ENCODE data around the gene ARRB2. TPM values are rescaled to one million over a fixed set of nuclear protein-coding genes. Genes with fewer than 3 reads are reported as not detected.
"Not testable (repeated sequence)": the region's sequence is repeated elsewhere in the genome, so short reads cannot be mapped to it uniquely, and the experiment has no call there.

ARRB2 gene
- total RNA-seq, 2 experiments from 2014 or later, result 372 to 378 TPM

- Mint-ChIP-seq H3K9me3 (peaks cover 4% of the 10 kb centered on the region), H3K4me1 (peaks cover 68% of the 10 kb centered on the region), H3K4me3 (peak overlapping the region; percentile 75), H3K27me3 (no peaks in the 10 kb centered on the region), H3K36me3 (ENCODE audit: low read depth) (peaks cover 15% of the 10 kb centered on the region), H3K27ac (peak overlapping the region; percentile 41)
- CTCF ChIA-PET, result no interaction called here
- no peak for DNase-seq
- POLR2A ChIA-PET, result interaction anchor here (0.7 kb wide), 1 partner anchor 241 kb away, joined by 3 read pairs; no protein-coding TSS in a partner anchor
These were observed 4.3 kb upstream of the ARRB2 start for GRCh38 chr17:4706121-4706520.

GRCh38 chr17:4708436-4708835 lies 2.0 kb upstream of the ARRB2 start:
- ChIA-PET CTCF (interaction anchor here (1.8 to 2.9 kb wide), 3 partner anchors 82 to 201 kb away, joined by 6 to 22 read pairs (median 18); no protein-coding TSS in a partner anchor), POLR2A (interaction anchor here (0.7 to 9.8 kb wide), 7 partner anchors 12 to 546 kb away, joined by 3 to 105 read pairs (median 3); partner anchors contain the start of genes MED11, PFN1, RNF167 and SLC25A11)
- no peaks in the 10 kb centered on the region for H3K27me3 Mint-ChIP-seq
- H3K27ac Mint-ChIP-seq, result peak overlapping the region; percentile 82
- peaks cover 27% of the 10 kb centered on the region for H3K36me3 Mint-ChIP-seq (ENCODE audit: low read depth)
- H3K4me1 Mint-ChIP-seq, result peaks cover 64% of the 10 kb centered on the region
- H3K4me3 Mint-ChIP-seq, result peak overlapping the region; percentile 65
- DNase-seq, result peak; percentile 78
- H3K9me3 Mint-ChIP-seq, result peaks cover 4% of the 10 kb centered on the region

GRCh38 chr17:4710693-4711634 lies 532 bp downstream of the ARRB2 start:
- H3K36me3 Mint-ChIP-seq (ENCODE audit: low read depth), result peaks cover 43% of the 10 kb centered on the region
- ChIA-PET CTCF (interaction anchor here (0.6 to 2.9 kb wide), 26 partner anchors 10 to 539 kb away, joined by 3 to 22 read pairs (median 4); partner anchors contain the start of genes C17orf107, CHRNE, GLTPD2 and MED11), POLR2A (interaction anchor here (0.7 to 9.8 kb wide), 18 partner anchors 8 to 237 kb away, joined by 3 to 105 read pairs (median 5); partner anchors contain the start of genes C17orf107, CXCL16, MED11 and PFN1)
- H3K27me3 Mint-ChIP-seq, result no peaks in the 10 kb centered on the region
- peaks cover 4% of the 10 kb centered on the region for H3K9me3 Mint-ChIP-seq
- peak overlapping the region; percentile 98 for H3K27ac Mint-ChIP-seq
- H3K4me3 Mint-ChIP-seq, result peak overlapping the region; percentile 93
- peak; percentile 70 for DNase-seq
- peaks cover 66% of the 10 kb centered on the region for H3K4me1 Mint-ChIP-seq

- Mint-ChIP-seq H3K4me1 (peaks cover 64% of the 10 kb centered on the region), H3K4me3 (peak overlapping the region; percentile 93), H3K27me3 (no peaks in the 10 kb centered on the region), H3K27ac (peak overlapping the region; percentile 98), H3K9me3 (peaks cover 4% of the 10 kb centered on the region), H3K36me3 (ENCODE audit: low read depth) (peaks cover 41% of the 10 kb centered on the region)
- POLR2A ChIA-PET, result interaction anchor here (0.7 to 9.8 kb wide), 12 partner anchors 9 to 231 kb away, joined by 3 to 105 read pairs (median 7); partner anchors contain the start of genes C17orf107, CXCL16, MED11 and RNF167
- CTCF ChIA-PET, result interaction anchor here (0.6 to 1.9 kb wide), 3 partner anchors 20 to 538 kb away, joined by 3 to 10 read pairs (median 4); partner anchors contain the start of gene MED11
- no peak for DNase-seq
These were observed 1.3 kb downstream of the ARRB2 start for GRCh38 chr17:4711661-4712181.

- ChIA-PET CTCF (interaction anchor here (1.5 to 1.9 kb wide), 2 partner anchors 19 to 78 kb away, joined by 4 to 10 read pairs; partner anchors contain the start of gene MED11), POLR2A (interaction anchor here (1.3 to 9.8 kb wide), 5 partner anchors 9 to 97 kb away, joined by 5 to 105 read pairs (median 22); partner anchors contain the start of gene MED11)
- Mint-ChIP-seq H3K4me1 (peaks cover 67% of the 10 kb centered on the region), H3K36me3 (ENCODE audit: low read depth) (peaks cover 46% of the 10 kb centered on the region), H3K27me3 (no peaks in the 10 kb centered on the region), H3K4me3 (peak overlapping the region; percentile 93), H3K9me3 (peaks cover 4% of the 10 kb centered on the region), H3K27ac (peak overlapping the region; percentile 98)
- DNase-seq, result no peak
These were observed 2.1 kb downstream of the ARRB2 start for GRCh38 chr17:4712526-4712925.

GRCh38 chr17:4714340-4715062 lies 4.1 kb downstream of the ARRB2 start:
- peaks cover 69% of the 10 kb centered on the region for H3K4me1 Mint-ChIP-seq
- H3K36me3 Mint-ChIP-seq (ENCODE audit: low read depth), result peaks cover 64% of the 10 kb centered on the region
- H3K4me3 Mint-ChIP-seq, result peak overlapping the region; percentile 83

GRCh38 chr17:4715063-4715744 lies 4.8 kb downstream of the ARRB2 start:
- DNase-seq, result peak; percentile 76
- ChIA-PET POLR2A (interaction anchor here (0.7 to 9.8 kb wide), 12 partner anchors 12 to 572 kb away, joined by 3 to 105 read pairs (median 5); partner anchors contain the start of genes CYB5D2, MED11, PELP1 and PFN1), CTCF (interaction anchor here (1.2 to 2.9 kb wide), 4 partner anchors 15 to 188 kb away, joined by 3 to 14 read pairs (median 5); partner anchors contain the start of gene CHRNE)
- Mint-ChIP-seq H3K27ac (peak overlapping the region; percentile 86), H3K4me1 (peaks cover 67% of the 10 kb centered on the region), H3K27me3 (no peaks in the 10 kb centered on the region), H3K36me3 (ENCODE audit: low read depth) (peaks cover 71% of the 10 kb centered on the region), H3K9me3 (no peaks in the 10 kb centered on the region), H3K4me3 (peak overlapping the region; percentile 83)

More at GRCh38 chr17:4714340-4715062, 4.1 kb downstream of the ARRB2 start:
- H3K27me3 Mint-ChIP-seq, H3K9me3 Mint-ChIP-seq, DNase-seq: not testable (repeated sequence)
- CTCF ChIA-PET, result interaction anchor here (1.0 to 2.9 kb wide), 5 partner anchors 16 to 189 kb away, joined by 3 to 14 read pairs (median 4); partner anchors contain the start of gene CHRNE
- peak overlapping the region; percentile 92 for H3K27ac Mint-ChIP-seq
- POLR2A ChIA-PET, result interaction anchor here (0.7 to 9.8 kb wide), 13 partner anchors 11 to 571 kb away, joined by 3 to 105 read pairs (median 4); partner anchors contain the start of genes CYB5D2, MED11, PELP1 and PFN1

GRCh38 chr17:4716081-4716480 lies 5.6 kb downstream of the ARRB2 start:
- peak overlapping the region; percentile 83 for H3K4me3 Mint-ChIP-seq

GRCh38 chr17:4717791-4718190 lies 7.4 kb downstream of the ARRB2 start:
- Mint-ChIP-seq H3K9me3 (no peaks in the 10 kb centered on the region), H3K36me3 (ENCODE audit: low read depth) (peaks cover 76% of the 10 kb centered on the region), H3K4me1 (peaks cover 73% of the 10 kb centered on the region), H3K27me3 (no peaks in the 10 kb centered on the region), H3K27ac (no peak overlapping the region), H3K4me3 (no peak overlapping the region)
- POLR2A ChIA-PET, result interaction anchor here (9.8 kb wide), 1 partner anchor 10 kb away, joined by 105 read pairs; the partner anchor contains the start of gene MED11
- no peak for DNase-seq
- CTCF ChIA-PET, result no interaction called here

More at GRCh38 chr17:4716081-4716480, 5.6 kb downstream of the ARRB2 start:
- ChIA-PET POLR2A (interaction anchor here (1.5 to 9.8 kb wide), 5 partner anchors 12 to 230 kb away, joined by 3 to 105 read pairs (median 11); partner anchors contain the start of genes MED11, PELP1, PFN1 and PSMB6), CTCF (interaction anchor here (1.6 to 2.9 kb wide), 2 partner anchors 16 to 74 kb away, joined by 6 to 14 read pairs; no protein-coding TSS in a partner anchor)
- no peaks in the 10 kb centered on the region for H3K27me3 Mint-ChIP-seq
- peaks cover 79% of the 10 kb centered on the region for H3K36me3 Mint-ChIP-seq (ENCODE audit: low read depth)
- H3K4me1 Mint-ChIP-seq, result peaks cover 76% of the 10 kb centered on the region
- peak overlapping the region; percentile 86 for H3K27ac Mint-ChIP-seq
- DNase-seq, result no peak
- H3K9me3 Mint-ChIP-seq, result no peaks in the 10 kb centered on the region

GRCh38 chr17:4718276-4718675 lies 7.8 kb downstream of the ARRB2 start:
- peaks cover 70% of the 10 kb centered on the region for H3K4me1 Mint-ChIP-seq

GRCh38 chr17:4719146-4719545 lies 8.7 kb downstream of the ARRB2 start:
- POLR2A ChIA-PET, result no interaction called here
- DNase-seq, result no peak
- H3K9me3 Mint-ChIP-seq, result no peaks in the 10 kb centered on the region
- no peaks in the 10 kb centered on the region for H3K27me3 Mint-ChIP-seq
- no peak overlapping the region for H3K4me3 Mint-ChIP-seq
- no peak overlapping the region for H3K27ac Mint-ChIP-seq
- peaks cover 72% of the 10 kb centered on the region for H3K36me3 Mint-ChIP-seq (ENCODE audit: low read depth)
- peaks cover 62% of the 10 kb centered on the region for H3K4me1 Mint-ChIP-seq
- CTCF ChIA-PET, result no interaction called here

More at GRCh38 chr17:4718276-4718675, 7.8 kb downstream of the ARRB2 start:
- CTCF ChIA-PET, result no interaction called here
- POLR2A ChIA-PET, result no interaction called here
- peaks cover 76% of the 10 kb centered on the region for H3K36me3 Mint-ChIP-seq (ENCODE audit: low read depth)
- no peaks in the 10 kb centered on the region for H3K27me3 Mint-ChIP-seq
- no peak overlapping the region for H3K27ac Mint-ChIP-seq
- H3K4me3 Mint-ChIP-seq, result no peak overlapping the region
- H3K9me3 Mint-ChIP-seq, result no peaks in the 10 kb centered on the region
- DNase-seq, result no peak

Data from activated CD4-positive, alpha-beta memory T cell treated with anti-CD3 and anti-CD28 coated beads, Interleukin-2, amount 10 ng/mL, durations not matched to agents 7 days and 5 days (primary cell).